ENCODE measurements around the gene ASTN1. TPM values are rescaled to one million over a fixed set of nuclear protein-coding genes. Genes with fewer than 3 reads are reported as not detected.

Gene ASTN1
- total RNA-seq, 4 donors from 2014 or later = 0.11 to 0.33 (median 0.19) TPM

DNA sequence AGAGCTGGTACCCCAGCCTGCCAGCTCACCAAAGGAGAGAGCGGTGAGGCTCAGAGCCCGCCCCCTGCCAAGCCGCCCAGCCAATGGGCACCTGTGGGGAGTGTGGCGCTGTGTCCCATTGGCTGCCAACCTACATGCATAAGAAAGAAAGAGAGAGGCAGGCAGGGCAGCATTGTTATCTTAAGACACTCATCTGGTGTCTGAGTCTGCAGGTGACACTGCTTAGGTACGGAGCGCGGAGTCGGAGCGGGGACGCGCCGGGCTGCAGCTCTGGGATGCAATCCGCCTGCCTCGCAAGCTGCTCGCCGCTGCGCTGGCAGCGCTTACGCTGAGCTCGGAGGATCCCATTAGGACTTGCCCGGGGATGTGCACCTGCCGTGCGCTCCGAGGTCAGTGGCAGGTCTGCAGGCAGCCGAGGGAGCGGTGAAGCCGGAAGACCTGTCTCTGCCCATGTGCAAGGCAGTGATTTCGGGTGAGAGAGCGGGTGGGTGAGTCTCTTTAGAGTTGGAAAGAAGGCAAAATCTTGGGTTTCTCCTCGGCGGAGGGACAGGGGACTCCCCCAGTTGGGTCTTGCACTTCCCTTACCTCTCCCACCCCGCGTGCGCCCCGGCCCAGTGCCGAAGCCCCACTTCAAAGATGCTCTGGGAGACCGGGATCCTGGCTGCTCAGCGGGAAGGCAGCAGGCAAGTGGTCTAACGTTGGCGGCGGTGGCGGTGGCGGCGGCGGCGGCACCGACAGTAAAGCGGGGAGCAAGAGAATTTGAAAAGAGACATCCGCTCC, 6.4 kb upstream of the ASTN1 start, which contains the start of gene BRINP2:
TSS of gene BRINP2 (plus strand) at position 203 of the 780 bp plus-strand sequence. CDS start 58,919 bp downstream, outside the sequence.
- intact Hi-C loops (cut with DNase I) = no loop called here
- Histone ChIP-seq H3K4me1 (peaks cover 9 to 11% of the 10 kb centered on the region in 2 donors), H3K9me3 (no peaks in the 10 kb centered on the region), H3K27ac (no peak within 1 kb of the TSS), H3K4me3 (replicated peaks in 1 of 3) (no peak within 1 kb of the TSS), H3K27me3 (no peaks in the 10 kb centered on the region), H3K36me3 (no peaks in the 10 kb centered on the region)
- 3 to 5% methylated on average over 32 to 40 of the region's 49 CpGs for WGBS, 2 donors
- DNase-seq = peak; percentile 46 to 54
- TF ChIP-seq, protein P1, sequence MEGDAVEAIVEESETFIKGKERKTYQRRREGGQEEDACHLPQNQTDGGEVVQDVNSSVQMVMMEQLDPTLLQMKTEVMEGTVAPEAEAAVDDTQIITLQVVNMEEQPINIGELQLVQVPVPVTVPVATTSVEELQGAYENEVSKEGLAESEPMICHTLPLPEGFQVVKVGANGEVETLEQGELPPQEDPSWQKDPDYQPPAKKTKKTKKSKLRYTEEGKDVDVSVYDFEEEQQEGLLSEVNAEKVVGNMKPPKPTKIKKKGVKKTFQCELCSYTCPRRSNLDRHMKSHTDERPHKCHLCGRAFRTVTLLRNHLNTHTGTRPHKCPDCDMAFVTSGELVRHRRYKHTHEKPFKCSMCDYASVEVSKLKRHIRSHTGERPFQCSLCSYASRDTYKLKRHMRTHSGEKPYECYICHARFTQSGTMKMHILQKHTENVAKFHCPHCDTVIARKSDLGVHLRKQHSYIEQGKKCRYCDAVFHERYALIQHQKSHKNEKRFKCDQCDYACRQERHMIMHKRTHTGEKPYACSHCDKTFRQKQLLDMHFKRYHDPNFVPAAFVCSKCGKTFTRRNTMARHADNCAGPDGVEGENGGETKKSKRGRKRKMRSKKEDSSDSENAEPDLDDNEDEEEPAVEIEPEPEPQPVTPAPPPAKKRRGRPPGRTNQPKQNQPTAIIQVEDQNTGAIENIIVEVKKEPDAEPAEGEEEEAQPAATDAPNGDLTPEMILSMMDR (IDR thresholded peaks at IDR 0.05) = no peak
- no peak for TF ChIP-seq POLR2A (IDR thresholded peaks at IDR 0.05)

DNA sequence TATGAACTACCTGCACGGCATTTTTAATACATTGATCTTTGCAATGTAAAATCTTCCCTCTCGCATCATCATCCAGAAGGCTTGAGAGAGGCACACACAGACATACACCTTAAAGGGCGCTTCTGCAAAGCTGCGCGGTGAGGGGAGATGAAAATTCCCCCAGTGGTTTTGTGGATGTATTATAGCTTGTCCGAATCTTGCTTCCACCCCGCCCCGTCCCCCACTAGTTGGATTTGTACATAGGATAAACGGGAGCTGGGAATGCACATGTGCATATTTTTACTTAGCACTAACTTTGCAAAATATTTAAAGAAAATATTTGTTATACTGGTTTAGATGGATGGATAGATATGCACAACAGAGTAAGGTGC, 542 bp upstream of the ASTN1 start:
- intact Hi-C loops (cut with DNase I) = no loop called here
- 7 to 10% methylated on average over 9 of the region's 9 CpGs for WGBS, 2 donors
- DNase-seq = no peak
- Histone ChIP-seq H3K4me1 (peaks cover 0 to 7% of the 10 kb centered on the region in 2 donors), H3K36me3 (no peaks in the 10 kb centered on the region), H3K9me3 (no peaks in the 10 kb centered on the region), H3K27ac (no peak overlapping the region), H3K4me3 (replicated peaks in 1 of 3) (no peak overlapping the region), H3K27me3 (no peaks in the 10 kb centered on the region)
- TF ChIP-seq, protein P1 (IDR thresholded peaks at IDR 0.05) = no peak
- no peak for TF ChIP-seq POLR2A (IDR thresholded peaks at IDR 0.05)

DNA sequence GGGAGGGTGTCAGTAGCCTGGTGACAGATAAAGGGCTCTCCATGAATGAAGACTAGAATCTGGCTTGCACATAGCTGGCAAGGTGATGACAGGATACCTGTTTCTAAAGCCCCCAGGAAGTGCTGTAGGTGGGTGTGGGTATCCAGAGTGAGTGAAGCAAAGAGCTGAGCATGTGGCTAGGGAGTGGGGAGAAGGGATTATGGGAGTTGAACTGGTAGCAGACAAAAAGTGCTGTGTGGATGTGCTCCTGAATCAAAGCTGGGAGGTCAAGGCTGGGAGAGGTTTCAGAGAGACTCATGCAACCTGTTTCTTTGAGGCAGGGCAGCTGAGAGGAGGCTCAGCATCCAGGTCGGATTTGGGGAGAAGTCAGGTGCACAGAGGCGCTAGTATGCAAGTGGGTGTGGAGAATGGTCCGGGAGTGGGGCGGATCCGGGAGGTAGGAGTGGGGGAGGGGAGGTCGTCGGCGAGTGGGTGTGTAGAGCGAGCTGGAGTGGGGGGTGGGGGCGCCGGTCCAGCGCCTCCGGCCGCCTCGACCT, 600 bp downstream of the ASTN1 start:
- DNase-seq = no peak
- Histone ChIP-seq H3K27ac (no peak overlapping the region), H3K4me3 (replicated peaks in 1 of 3) (no peak overlapping the region), H3K4me1 (peaks cover 0 to 7% of the 10 kb centered on the region in 2 donors), H3K9me3 (no peaks in the 10 kb centered on the region), H3K27me3 (no peaks in the 10 kb centered on the region), H3K36me3 (no peaks in the 10 kb centered on the region)
- WGBS, 2 donors = 3% methylated on average over 14 to 15 of the region's 15 CpGs
- intact Hi-C loops (cut with DNase I) = no loop called here
- no peak for TF ChIP-seq POLR2A (IDR thresholded peaks at IDR 0.05)
- TF ChIP-seq, protein P1 (IDR thresholded peaks at IDR 0.05) = no peak

DNA sequence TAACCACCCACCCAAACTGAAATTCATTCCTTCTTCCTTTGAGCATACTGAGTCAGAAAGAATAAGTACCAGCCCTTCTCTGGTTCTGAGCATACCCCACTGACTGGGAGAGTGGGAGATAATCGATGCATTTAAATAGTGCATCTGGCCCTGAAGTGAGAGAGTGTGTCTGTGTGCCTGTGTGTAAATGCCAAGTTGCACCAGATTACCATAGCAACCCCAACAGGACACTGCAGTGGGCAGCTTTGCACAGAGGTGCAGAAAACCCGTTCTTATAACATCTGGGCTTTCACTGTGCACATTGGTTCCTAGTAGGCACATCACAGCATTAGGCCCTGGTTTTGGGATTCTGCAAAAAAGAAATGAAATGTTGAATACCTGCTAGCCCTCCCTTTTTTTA, 2.3 kb downstream of the ASTN1 start:
- TF ChIP-seq POLR2A (IDR thresholded peaks at IDR 0.05) = no peak
- TF ChIP-seq, protein P1 (IDR thresholded peaks at IDR 0.05) = no peak
- Histone ChIP-seq H3K27ac (no peak overlapping the region), H3K9me3 (no peaks in the 10 kb centered on the region), H3K27me3 (no peaks in the 10 kb centered on the region), H3K4me3 (replicated peaks in 1 of 3) (no peak overlapping the region), H3K4me1 (peaks cover 0 to 7% of the 10 kb centered on the region in 2 donors), H3K36me3 (no peaks in the 10 kb centered on the region)
- no peak for DNase-seq
- 76 to 86% methylated on average over 2 of the region's 2 CpGs for WGBS, 2 donors
- intact Hi-C loops (cut with DNase I) = no loop called here

DNA sequence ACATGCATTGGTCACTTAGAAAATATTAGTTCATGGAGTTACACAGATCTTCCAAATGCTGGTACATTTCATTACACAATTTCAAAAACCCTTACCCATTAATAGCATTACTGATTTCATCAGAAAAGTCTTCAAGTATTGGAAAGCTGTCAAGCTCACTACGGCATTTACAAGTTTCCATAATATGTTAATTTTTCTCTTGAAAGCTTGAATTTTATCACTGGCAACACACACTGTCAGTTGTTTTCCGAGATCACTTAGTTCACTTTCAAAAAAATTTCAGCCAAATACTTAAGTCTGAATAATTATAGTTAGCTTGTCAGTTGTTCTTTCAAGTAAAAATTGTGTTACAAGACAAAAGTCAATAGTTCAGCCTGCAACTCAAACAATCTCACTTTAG, 18.0 kb downstream of the ASTN1 start:
- no peak for DNase-seq
- no peak overlapping the region for H3K4me3 ChIP-seq (replicated peaks in 1 of 3)
- no peaks in the 10 kb centered on the region for H3K36me3 ChIP-seq
- intact Hi-C loops (cut with DNase I) = no loop called here
- H3K27ac ChIP-seq = no peak overlapping the region
- no peaks in the 10 kb centered on the region for H3K9me3 ChIP-seq
- 61 to 74% methylated on average over 2 of the region's 2 CpGs for WGBS, 2 donors
- no peaks in the 10 kb centered on the region for H3K27me3 ChIP-seq
- peaks cover 8 to 26% of the 10 kb centered on the region in 2 donors for H3K4me1 ChIP-seq
- TF ChIP-seq POLR2A (IDR thresholded peaks at IDR 0.05) = no peak
- TF ChIP-seq, protein P1 (IDR thresholded peaks at IDR 0.05) = no peak
